ENCODE results near the gene SLC1A7.

SLC1A7 gene

DNA sequence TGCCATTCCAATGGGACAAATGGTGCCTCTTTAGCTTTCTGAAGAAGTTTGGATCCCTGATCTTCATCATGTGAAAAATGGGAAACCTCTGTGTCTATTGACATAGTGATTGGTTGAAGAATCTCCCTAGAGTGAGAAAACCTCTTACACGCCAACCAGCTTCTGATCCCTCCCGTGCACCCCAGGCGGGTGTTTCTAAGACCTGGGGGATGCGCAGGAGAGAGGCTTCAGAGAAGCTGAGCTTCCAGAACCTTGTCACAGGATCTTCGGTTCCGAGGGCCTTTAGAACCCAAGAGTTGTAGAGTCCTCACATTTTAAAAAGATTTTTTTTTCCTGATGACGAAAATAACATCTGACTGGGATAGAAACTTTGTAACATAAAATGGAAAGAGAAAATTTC is 69.2 kb downstream of the SLC1A7 start:
- no peak for DNase-seq

DNA sequence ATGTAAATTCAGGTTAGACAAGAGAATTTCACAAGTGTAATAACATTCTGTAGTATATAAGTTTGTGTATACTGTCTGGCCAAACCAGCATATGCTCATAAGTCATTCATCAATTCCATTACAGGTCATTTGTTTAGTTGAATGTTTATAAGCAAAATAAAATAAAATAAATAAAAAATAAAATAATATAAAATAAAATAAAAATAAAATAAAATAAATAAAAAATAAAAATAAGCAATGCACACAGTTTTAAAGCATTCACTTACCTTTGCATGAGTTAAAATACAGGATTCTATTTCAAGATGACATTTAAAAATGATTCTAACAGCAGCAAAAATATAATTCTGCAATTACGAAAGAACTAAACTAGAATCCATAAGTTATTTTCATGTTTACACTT is 70.5 kb downstream of the SLC1A7 start:
- DNase-seq, result no peak

DNA sequence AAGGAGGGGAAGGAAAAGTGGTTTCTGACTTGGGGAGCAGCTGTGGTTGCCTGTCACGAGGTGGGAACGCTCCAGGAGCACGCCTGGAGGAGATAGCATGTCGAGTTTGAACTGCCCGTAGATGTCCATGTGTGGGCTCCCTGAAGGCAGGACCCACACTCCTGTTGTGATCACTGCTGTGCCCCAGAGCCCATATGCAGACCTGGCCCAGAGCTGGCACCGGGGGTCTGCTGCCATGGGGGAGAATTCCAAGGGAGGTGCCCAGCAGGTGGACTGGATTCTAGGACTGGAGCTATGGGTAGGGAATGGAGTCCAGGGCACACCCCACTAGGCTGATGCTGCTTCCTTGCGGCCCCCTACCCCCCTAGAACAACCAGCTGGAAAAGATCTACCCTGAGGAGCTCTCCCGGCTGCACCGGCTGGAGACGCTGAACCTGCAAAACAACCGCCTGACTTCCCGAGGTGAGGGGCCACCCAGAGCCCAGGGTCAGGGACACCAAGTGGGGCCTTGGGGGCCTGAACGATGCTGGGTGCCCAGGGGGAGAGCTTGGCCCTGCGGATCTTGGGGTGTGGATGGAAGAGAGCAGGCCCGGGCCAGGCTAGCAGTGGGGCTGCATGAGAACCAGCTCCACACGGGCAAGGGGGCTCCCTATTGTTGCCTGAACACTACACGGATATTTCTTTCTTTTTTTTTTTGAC is 71.1 kb downstream of the SLC1A7 start:
- DNase-seq, result no peak

DNA sequence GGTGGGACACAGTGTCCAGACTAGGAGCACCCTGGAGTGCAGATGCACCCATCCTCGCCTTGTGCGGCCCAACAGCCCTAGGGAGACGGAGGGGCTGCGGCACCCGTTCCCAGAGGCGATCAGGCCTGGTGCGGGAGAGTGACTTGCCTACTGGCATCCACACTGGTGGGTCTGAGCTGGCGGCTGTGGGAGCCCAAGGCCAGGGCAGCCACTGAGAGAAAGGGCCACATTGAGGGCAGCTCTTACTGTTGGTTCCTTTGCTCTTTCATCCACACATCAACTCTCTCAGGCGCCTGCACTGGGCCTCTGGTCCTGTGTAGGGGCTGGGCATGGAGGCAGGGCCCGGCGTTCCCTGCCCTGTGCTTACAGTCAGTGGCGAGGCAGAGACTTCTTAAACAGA is 71.8 kb downstream of the SLC1A7 start:
- DNase-seq, result no peak

DNA sequence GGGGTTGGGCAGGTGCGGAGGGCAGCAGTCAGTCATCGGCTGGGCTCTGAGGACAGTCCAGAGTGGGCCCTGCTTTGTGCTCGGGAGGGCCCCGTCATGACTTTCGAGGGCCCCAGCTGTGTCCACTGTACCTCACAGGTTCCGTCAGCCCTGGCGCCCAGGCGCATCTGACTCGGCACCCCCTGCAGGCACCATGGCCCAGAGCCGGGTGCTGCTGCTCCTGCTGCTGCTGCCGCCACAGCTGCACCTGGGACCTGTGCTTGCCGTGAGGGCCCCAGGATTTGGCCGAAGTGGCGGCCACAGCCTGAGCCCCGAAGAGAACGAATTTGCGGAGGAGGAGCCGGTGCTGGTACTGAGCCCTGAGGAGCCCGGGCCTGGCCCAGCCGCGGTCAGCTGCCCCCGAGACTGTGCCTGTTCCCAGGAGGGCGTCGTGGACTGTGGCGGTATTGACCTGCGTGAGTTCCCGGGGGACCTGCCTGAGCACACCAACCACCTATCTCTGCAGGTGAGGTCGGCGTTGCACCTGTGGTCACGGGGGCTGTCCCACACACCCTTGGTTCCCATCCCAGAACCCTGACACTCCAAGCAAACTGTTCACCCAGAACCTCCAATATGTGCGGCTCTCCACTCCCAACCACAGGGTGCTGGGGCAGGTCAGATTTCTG is 72.6 kb downstream of the SLC1A7 start:
- DNase-seq, result no peak

DNA sequence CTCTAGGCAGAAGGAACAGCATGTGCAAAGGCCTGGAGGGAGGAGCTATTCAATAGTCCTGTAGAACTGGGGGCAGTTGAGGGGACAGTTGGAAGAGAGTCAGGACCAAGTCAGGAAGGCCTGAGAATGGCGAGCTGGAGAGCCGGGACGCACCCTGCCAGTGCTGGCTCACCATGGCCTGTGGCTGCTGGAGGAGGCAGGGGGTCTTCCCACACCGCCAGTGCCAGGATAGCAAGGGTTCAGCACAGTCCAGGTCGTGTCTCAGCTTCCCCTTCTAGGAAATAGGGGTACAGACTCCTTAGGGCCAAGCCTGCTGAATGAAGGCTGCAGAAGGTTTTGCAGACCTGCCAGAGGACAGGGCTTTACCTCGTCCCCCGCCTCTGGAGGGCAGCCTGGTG is 73.2 kb downstream of the SLC1A7 start:
- DNase-seq, result no peak

DNA sequence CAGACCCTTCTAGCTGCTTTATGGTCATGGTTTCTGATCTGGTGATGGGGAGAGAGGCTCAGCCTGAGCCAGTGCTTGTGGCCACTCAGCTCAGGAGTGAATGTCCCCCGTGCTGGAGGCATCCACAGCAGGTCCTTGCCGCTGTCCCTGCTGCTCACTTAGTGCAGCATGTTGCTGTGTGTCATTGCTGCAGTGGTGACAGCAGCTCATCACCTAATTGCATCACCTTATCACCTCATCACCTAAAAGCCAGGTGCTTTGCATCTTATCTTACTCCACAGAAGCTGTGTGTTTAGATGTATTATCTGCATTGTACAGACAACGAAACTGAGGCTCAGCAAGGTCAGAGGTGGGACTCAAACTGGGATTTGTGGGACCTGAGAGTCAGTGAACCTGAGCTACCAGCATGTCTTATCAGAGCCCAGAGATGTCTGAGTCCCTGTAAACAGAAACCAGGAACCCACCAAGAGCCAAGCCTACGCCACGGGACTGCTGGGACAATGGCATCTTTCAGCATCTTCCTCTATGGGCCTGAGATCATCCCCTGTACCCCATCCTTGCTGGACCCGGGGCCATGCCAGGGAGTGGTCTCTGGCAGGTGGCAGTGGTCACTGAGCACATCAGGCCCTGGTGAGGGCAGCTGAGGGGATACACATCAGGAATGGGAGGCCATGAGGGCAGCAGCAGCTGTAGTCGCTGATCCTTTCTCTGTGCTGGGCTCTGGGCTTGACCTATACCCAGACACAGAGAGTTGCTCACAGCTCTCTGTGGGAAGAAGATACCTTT is 73.9 kb downstream of the SLC1A7 start:
- DNase-seq, result no peak

DNA sequence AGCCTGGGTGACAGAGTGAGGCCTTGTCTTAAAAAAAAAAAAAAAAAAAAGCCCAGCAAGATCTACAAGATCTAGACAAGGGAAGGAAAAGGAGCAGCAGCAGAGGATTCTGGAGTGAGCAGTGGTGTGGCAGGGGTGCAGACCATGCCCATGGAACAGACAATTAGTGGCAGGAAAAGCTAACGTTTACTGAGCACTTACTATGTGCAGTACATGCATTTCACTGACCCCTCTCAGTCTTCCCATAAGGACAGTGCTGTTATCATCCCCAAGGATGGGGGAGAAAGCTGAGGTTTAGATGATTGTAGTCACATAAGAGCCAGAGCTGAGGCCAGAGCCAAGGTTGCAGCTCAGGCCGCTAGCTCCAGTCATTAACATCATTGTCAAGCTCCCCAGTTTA is 74.6 kb downstream of the SLC1A7 start:
- DNase-seq, result no peak

DNA sequence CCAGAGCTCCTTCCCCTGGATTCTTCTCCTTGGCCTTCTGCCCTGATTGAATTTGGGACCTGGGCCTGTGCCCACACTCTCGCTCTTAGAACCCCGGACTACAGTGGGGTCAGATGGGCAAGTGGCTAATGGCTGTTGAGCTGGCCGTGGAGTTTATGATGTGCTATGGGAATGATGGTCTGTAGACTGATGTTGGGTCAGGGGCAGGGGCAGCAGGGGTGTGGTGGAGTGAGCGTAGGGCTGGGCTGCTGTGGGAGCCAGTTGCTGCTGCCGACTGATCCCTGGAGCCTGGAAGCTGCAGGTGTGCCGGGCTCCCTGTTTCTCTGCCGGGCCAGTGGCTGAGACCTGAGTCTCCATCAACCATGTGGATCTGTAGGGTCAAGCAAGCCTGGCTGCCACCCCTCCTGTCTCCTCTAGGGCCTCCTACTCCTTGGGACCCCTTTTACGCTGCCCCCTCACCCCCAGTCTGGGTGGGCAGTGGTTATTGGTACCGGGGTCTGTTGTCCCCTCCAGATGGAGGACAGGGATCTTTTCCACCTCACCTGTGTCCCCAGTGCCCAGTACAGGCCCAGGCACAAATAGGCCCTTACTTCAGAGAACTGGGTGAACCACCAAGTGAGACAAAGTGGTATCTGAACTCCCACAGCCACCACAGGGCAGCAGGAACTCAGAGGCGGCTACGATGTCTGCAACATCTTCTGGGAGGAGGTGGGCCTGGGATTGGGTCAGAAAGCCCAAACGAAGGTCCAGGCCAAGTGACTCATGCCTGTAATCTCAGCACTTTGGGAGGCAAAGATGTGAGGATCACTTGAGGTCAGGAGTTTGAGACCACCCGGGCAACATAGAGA is 75.3 kb downstream of the SLC1A7 start:
- no peak for DNase-seq

DNA sequence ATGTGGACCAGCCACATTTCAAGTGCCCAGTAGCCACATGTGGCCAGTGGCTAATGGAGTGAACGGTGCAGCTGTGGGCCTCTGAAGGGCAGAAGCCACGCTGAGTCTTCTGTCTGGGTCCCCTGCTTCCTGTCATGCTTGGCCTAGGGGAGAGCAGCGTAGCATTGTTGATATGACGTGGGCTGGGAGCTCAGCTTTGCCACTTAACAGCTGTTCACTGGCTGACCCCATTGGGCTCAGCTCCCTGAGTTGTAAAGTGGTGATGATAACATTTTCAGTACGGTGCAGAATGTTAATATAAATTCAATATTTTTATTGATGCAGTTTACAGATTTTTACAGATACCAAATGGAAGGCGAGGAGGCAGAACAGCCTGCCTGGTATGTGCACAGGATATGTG is 76.0 kb downstream of the SLC1A7 start:
- DNase-seq, result no peak

DNA sequence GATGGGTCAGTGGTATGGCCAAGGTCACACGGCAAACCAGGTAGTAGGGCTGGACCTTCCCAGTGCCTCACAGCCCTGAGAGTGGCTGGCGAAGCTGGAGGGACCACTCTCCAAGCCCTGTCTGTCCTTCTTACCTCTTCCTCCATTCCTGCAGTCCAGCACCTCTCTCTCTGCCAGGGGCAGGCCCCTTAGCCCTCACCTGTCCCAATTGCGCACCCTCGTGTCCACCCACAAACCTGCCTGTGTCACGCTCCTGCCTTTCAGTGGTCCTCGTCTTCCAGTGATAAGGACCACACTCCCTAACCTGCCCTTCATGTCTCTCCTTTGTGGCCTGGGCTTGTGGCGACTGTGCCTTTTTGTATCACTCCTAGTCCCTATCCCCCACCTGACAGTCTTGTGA is 77.0 kb downstream of the SLC1A7 start:
- no peak for DNase-seq

DNA sequence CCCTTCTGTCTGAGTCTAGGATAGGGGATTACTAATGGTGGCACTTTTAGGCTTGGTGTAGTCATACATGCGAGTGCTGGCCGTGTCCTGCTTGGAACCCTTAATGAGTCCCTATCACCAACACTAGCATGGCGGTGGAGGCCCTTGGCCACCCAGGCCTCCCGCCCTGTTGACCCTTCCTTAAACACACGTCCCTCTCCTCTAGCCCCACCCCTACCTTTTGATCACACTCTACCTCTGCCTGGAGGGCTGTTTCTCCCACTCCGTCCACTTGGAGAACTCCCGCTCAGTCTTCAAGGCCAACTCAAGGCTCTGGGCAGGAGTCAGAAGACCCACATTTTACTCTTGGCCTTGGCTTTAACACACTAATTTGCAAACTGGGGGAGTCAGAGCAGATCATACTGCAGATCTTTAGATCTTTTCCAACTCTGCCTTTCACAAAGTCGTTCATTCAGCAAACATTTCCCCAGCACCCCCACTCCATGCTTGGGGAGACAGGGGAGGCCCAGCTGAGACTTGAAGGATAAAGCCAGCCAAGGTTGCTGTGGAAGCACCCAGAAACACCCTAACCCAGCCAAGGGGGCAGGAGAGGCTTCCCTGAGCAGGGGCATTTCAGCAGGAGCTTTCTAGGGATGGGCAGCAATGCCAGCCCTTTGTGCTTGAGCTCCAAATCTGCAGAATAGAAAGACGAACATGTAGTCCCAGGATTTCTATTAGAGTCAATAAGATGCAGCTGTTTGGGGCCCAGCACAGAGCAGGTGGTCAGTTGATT is 78.5 kb downstream of the SLC1A7 start:
- DNase-seq, result no peak

DNA sequence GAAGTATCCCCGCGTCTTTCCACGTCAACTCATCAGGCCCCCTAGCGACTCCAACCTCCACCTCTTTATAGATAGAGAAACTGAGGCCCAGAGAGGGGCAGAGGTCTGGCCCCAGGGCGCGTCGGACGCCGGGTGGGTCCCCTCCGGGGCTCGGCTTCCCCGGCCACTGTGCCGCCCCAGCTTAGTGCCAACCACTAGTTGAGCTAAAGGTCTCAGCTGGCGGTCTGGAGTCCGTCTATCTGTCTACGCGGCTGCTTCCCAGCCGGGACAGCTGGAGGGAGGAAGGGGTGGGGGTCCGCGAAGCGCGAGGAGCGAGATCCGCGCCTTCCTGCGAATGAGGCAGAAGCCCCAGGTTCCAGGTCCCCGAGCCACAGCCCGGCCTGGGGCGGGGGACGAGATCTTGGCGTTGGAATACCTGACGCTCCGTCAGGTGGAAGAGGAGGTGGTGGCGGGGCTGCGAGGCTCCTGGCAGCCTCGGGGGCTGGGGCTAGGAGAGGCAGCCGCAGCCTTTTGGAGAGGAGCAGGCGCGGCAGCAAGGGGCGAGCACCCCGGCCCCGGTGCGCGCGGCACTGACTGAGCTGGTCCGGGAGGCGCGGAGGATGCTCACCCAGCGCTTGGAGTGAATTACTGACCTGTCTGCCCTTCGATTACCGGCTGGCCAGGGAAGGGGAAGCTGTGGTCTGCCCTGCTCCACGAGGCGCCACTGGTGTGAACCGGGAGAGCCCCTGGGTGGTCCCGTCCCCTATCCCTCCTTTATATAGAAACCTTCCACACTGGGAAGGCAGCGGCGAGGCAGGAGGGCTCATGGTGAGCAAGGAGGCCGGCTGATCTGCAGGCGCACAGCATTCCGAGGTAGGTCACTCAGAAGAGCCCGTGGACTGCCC is 79.5 kb downstream of the SLC1A7 start:
- no peak for DNase-seq

DNA sequence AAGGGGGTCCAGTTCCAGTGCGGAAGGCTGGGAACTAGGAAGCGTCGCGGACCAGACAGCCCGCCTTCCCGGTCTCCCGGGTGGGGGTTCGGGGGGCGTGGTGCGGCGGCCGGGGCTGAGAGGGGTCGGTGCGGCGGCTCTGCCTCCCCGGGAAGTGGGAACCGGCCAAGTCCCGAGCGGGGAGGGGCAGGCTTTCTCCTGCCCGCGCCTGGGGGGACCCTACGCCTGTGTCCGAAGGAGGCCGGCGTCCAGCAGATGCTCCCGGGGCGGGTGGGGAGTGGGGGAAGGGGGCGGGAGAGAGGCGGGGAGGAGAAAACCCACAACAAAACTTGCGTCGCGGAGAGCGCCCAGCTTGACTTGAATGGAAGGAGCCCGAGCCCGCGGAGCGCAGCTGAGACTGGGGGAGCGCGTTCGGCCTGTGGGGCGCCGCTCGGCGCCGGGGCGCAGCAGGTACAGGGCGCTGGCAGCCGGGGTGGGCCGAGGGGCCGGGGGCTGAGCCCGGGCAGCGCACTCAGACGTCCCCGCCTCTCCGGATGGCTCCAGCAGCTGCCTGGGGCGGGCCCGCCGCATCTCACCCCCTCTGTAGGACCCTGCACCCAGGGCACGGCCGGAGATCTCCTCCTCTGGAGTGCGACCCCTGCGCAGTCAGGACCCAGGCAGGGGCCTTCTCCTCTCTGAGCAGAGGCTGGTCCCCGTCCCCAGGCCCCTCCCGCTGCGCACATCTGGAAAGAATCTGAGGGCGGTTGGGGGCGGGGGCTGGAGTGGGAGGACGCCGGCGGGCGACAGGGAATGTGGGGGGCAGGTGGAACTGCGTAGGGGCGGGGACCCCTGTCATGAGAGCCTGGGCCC is 80.4 kb downstream of the SLC1A7 start, which contains the start of gene PODN:
TSS of gene PODN (plus strand) at position 355 of the 849 bp plus-strand sequence. CDS start 7,643 bp downstream, outside the sequence.
- DNase-seq, result no peak

DNA sequence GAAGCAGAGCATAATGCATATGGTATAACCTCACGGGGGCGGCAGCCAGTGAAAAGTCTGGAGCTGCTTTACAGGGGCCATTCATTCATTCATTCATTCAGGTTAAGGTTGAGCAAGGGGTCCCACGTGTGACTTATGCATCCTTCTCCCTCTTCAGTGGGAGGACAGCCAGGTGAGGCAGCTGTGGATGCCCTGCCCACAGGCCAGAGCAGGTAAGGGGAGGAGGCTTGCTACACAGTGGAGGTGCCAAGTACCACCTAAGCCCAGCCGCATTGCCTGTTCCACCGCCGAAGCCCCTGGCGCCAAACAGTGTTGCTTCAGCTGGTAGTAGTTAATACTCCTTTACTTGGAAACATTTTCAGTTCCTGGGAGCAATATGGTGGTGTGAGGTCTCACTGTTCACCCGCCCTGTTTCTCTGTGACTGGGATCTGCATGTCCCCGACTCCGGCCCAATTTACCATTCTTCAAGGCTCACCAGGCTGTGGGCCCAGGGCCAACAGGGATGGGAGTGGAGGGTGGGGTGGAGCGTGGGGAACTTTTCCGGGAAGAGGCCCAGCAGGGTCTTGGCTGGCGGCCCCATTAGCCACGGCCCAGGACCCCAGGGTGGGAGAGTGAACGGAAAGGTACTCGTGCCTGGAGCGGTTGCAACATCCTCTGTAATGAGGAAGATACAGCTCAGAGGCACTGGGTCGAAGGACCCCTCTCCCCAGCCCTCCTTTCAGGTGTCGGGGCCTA is 81.1 kb downstream of the SLC1A7 start:
- no peak for DNase-seq

DNA sequence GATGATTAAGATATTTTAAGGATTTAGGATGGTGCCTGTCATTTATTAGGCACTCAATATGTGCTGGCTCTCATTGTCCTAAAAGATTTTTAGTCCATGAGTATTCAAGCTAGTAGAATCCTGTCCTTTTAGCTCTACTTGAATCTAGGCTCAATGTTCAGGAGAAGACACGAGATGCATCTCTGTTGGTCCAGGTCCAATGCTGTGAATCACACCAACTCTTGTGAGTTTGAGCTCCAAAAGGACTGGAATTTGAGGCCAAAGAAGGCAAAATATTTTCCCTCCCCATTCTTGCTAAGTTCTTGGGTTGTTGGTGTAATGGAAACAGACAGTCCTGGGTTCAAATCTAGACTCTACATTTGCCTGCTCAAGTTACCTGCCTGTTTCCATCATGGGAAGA is 81.9 kb downstream of the SLC1A7 start:
- DNase-seq, result no peak

DNA sequence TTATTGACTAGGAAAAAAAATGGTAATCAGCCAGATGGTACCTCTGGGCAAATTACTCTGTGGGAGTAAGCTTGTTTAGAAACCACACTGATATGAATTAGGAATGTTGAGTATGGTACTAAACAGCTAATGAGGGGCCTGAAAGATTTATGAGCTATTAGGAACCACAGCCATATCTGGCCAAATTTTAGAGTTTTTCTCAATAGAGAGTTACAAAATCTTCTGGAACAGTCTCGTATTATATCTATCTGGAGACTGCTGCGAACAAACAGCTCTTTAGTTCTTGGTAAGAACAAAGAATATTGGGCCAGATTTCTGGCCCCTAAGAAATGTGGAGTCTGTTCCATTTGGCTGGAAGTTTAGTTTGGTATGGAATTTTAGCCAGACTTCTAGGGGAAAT is 85.3 kb downstream of the SLC1A7 start:
- DNase-seq, result no peak

DNA sequence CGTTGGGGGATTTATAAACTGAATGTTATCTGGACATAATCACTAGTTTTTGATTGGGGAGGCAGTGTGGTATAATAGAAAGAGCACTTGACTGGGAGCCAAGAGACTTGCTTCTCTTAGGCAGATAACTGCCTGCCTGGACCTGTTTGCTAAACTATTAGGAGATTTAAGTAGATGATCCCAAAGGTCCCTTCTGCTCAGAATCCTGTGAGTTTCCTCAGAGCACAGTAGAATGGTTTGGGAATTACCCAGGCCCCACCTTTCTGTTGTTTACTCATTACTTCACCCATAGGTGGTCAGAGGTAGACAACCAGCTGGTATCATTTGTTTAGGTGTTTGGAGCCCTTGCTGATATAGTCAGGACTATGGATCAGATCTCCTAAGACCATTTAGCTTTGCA is 90.8 kb downstream of the SLC1A7 start:
- DNase-seq, result no peak

DNA sequence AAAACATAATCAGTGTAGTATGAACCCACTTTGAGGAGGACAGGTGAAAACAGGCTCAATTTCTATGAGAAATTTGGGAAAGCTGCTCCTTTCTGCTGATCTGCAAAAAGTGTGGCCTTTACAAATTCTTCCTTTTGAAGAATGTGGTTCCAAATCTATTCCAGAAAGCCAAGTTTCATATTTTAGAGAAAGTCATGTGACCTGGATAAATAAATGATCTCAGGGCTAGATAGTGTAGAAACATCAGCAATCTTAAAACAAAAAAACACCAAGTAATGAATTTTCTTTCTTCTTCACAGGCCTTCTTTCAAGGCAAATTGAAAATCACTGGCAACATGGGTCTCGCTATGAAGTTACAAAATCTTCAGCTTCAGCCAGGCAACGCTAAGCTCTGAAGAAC is 92.1 kb downstream of the SLC1A7 start:
- no peak for DNase-seq

DNA sequence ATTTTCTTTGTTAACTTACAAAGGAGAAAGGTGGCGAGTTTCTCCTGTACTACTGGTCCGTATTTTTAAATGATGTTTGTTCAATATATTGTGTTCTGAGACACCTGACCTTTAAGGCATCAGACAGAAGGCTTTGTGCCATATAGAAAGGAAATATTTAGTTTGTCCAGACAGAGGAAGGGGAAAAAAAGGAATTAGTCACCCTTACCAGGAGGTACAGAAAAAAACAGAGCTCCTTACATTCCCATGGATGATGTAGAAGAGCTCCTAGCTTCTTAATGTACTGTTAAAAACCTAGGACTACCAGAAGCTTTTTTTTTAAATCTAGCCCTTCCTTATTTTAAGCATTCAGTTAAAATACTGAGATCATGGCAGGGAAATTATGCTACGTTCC is 92.9 kb downstream of the SLC1A7 start:
- no peak for DNase-seq
